Activated CD8-positive, alpha-beta memory T cell treated with anti-CD3 and anti-CD28 coated beads for 36 hours (primary cell): Measurements from ENCODE around the gene IER3. TPM values are rescaled to one million over a fixed set of nuclear protein-coding genes. Genes with fewer than 3 reads are reported as not detected.

Experiments
- CTCF ChIA-PET: fragments of 350-600 bp; sonication (Branson Sonifier 250); formaldehyde crosslinking; loops from one replicate; lab custom pipeline; 2021; ENCODE audit warnings: antibody characterized with exemption; lab: Charles Lee
- POLR2A ChIA-PET: fragments of 350-600 bp; sonication (Branson Sonifier 250); formaldehyde crosslinking; loops from one replicate; lab custom pipeline; 2021; ENCODE audit warnings: antibody characterized with exemption; lab: Charles Lee
- total RNA-seq, 2 experiments: library from RNA; stranded (reverse); gene quantifications; one replicate each; pipeline ENCODE4 v1.2.3, GENCODE V29; 2021

IER3 gene
- total RNA-seq, 2 experiments from 2014 or later = 312 to 322 TPM

DNA sequence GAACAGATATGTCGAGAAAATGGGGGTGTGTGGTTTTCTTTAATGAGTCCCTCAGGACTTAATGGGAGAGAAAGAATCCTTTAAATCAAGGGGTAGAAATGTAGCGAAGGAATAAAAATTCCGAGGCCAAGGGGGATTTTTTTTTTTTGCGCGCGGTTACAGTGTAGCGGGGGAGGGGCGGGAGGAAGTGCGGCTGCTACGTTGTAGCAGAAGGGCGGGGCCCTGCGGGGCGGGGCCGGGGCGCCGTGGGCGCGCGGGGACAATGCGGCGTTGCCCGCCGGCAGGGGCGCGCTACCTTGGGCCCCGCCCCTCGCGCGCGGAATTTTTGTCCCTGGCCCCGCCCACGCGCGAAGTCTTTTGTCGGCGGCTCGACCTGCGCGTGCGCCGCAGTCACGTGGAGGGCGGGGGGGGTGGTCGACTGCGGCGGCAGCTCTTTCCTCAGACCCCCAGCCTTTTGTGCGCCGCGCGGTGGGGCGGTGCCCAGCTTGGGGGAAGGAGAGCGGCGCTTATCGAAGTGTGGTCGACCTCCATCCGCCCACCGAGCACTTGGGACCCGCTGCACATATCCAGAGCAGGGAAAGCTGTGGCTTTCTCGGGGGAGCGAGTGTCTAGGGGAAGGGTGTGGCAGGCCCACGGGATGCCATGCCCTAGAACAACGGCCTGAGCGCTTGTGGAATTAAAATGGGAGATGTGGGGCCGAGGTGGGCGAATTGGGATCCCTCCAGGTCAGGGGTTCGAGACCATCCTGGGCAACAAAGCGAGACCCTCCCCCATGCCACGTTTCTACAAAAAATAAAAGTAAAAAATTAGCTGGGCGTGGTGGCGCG is 22.9 kb downstream of the IER3 start:
- POLR2A ChIA-PET = interaction anchor here (0.9 to 8.4 kb wide), 9 partner anchors 9 to 106 kb away, joined by 3 to 98 read pairs (median 5); partner anchors contain the start of gene DHX16
- CTCF ChIA-PET = interaction anchor here (0.6 to 5.5 kb wide), 9 partner anchors 10 to 161 kb away, joined by 3 to 64 read pairs (median 7); partner anchors contain the start of gene DHX16

DNA sequence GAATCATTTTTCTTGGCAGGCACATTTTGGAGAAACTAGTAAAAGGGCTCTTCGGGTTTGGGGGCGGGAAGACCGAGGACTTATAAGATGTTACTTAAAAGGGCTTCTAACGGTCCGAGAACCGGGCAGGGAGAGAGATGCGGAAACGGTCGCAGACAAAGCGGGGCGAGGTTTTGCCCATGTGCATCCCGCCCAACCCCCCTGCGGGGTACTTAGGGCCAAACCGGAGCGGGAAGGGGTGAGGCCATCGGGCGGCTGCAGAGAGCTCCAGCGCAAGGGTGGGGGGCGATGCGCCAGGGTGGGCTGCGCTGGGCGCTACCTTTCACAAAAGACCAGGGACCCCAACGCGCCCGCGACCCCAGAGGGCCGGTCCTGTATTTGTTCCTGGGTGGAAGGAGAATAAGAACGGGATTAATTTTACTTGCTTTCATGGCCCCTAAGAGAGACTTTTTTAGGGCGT is 23.6 kb downstream of the IER3 start:
- POLR2A ChIA-PET = interaction anchor here (0.6 to 8.4 kb wide), 6 partner anchors 9 to 105 kb away, joined by 3 to 98 read pairs (median 7); no protein-coding TSS in a partner anchor

DNA sequence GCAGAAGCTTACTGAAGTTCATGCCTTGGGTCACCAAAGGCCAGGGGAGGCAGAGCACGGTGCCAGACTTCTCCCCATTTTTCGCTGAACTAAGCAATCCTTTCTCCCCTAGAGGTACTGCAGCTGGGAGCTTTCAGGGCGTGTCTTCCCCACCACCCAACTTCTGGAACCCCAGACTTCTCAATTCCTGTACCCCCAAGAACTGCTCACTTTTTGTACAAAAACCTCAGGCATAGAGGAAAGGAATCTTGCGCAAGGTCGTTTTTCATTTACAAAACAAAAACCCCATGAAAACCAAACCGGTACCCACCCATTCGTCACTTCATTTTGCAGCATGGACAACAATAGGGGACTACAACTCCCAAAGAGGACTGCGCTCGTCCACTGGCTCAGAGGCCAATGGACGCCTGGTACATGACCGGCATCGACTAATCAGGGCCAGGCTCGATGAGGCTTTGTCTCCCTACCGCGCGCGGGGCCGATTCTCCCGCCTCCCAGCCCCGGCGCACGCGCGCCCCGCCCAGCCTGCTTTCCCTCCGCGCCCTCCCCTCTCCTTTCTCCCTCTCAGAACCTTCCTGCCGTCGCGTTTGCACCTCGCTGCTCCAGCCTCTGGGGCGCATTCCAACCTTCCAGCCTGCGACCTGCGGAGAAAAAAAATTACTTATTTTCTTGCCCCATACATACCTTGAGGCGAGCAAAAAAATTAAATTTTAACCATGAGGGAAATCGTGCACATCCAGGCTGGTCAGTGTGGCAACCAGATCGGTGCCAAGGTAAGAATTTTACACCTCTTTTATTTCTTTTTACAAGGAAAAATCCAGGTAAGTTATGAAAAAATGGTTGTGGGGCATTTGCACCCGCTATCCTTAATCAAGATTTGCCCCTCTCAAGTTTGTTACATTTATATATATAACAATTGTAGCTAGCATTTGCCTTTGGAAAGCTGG is 24.3 kb downstream of the IER3 start, which contains the start of gene TUBB:
TSS of gene TUBB (plus strand) at position 562 of the 947 bp plus-strand sequence. CDS start at position 717, 155 bp downstream.
- ChIA-PET POLR2A (interaction anchor here (0.6 to 8.4 kb wide), 6 partner anchors 8 to 105 kb away, joined by 3 to 98 read pairs (median 7); no protein-coding TSS in a partner anchor), CTCF (interaction anchor here (1.5 to 5.5 kb wide), 6 partner anchors 8 to 41 kb away, joined by 5 to 64 read pairs (median 28); no protein-coding TSS in a partner anchor)

More for the DNA sequence above, 23.6 kb downstream of the IER3 start:
- CTCF ChIA-PET = interaction anchor here (0.6 to 5.5 kb wide), 4 partner anchors 10 to 105 kb away, joined by 3 to 64 read pairs (median 41); no protein-coding TSS in a partner anchor

DNA sequence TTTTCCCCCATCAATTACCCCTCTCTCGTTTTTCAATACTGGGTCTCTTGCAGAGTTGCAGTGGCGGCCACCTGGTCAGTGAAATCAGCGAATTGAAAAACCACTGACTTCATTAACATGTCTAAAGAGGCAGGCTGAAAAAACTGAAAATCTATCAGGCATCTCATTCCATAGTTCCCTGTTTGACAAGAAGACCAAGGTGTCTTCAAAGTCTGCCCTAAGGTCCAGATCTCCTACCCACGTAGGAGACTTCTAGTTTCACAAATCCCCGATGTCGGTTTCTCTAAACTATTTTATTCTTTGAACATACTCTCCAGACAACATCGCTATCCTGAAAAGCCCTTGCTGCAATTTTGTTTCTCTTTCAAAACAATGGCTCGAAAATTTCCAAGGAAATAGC is 25.0 kb downstream of the IER3 start:
- ChIA-PET CTCF (interaction anchor here (1.4 to 5.5 kb wide), 5 partner anchors 9 to 41 kb away, joined by 5 to 33 read pairs (median 7); no protein-coding TSS in a partner anchor), POLR2A (interaction anchor here (0.7 to 8.4 kb wide), 3 partner anchors 12 to 104 kb away, joined by 7 to 98 read pairs (median 10); no protein-coding TSS in a partner anchor)

DNA sequence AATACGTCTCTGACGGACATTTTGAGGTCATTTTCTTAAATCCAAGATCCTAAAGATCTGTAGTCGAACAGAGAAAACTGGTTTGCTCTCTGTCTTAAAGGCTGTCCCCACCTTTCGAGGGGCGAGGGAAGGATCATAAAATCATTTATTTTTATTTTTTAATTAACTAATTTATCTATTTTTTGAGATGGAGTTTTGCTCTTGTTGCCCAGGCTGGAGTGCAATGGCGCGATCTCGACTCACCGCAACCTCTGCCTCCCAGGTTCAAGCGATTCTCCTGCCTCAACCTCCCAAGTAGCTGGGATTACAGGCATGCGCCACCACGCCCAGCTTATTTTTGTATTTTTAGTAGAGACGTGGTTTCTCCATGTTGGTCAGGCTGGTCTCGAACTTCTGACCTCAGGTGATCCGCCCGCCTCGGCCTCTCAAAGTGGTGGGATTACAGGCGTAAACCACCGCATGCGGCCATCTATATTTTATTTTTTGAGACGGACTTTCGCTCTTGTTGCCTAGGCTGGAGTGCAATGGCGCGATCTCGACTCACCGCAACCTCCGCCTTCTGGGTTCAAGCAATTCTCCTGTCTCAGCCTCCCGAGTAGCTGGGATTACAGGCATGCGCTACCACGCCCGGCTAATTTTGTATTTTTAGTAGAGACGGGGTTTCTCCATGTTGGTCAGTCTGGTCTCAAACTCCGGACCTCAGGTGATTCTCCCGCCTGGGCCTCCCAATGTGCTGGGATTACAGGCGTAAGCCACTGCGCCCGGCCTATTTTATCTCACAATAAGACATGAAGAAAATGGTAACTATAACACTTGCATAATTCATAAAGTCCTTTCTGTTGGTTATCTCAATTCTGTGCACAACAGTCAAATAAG is 26.3 kb downstream of the IER3 start:
- CTCF ChIA-PET = interaction anchor here (0.8 to 5.5 kb wide), 9 partner anchors 10 to 370 kb away, joined by 3 to 33 read pairs (median 7); no protein-coding TSS in a partner anchor
- POLR2A ChIA-PET = interaction anchor here (1.0 to 8.4 kb wide), 3 partner anchors 27 to 103 kb away, joined by 3 to 98 read pairs (median 7); partner anchors contain the start of gene NRM

DNA sequence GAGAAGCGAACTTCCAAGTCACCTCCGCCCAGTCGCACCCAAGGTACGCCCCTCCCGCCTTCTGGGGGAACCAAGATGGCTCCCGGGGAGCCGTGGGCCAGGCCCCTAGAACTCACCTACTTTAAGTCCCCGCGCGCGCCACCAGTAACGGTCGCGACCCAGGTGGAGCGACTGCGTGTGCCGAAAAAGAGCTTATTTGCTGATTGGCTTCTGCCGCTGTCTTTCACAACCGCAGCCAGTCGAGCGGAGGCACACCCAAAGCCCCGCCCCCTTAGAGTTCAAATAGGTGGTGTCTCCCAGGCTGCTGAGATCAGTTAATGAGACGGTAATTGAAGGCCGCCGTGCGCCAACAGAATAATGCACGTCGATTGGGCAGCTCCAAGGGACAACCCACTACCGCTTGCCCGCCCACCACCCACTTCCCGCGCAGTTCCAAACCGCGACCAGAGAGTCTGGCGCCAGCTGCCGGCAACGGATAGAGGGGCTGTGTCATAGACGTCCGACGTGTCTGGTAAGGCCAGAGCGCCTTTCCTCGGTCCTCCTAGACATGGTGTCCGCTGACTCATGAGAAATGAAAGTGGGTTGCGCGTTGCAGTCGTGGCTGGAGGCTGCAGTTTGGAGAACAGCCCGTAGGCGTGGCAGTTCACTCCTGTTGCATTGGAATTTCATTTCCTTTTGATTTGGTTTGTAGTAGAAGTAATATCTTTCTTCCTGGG is 27.1 kb downstream of the IER3 start, which contains the start of gene MDC1:
TSS of gene MDC1 (minus strand) at position 153 of the 716 bp plus-strand sequence. CDS start 2,106 bp downstream, outside the sequence.
- CTCF ChIA-PET = interaction anchor here (0.8 to 3.6 kb wide), 9 partner anchors 13 to 371 kb away, joined by 3 to 22 read pairs (median 5); partner anchors contain the start of genes MRPS18B and PPP1R10

DNA sequence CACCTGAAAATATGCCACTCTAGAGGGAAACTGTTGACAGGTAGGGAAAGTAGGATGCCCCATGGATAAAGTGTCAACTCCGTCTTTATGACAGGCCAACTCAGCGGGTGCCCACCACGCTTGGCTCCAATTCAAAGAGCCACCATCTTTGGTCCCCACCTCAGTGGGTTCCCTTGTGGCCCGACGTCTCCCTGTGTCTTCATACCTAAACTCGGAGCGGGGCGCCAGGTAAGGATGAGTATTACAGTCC is 27.5 kb downstream of the IER3 start:
- ChIA-PET CTCF (interaction anchor here (0.8 to 3.6 kb wide), 8 partner anchors 14 to 99 kb away, joined by 3 to 22 read pairs (median 6); partner anchors contain the start of genes MRPS18B and PPP1R10), POLR2A (interaction anchor here (0.6 to 8.4 kb wide), 9 partner anchors 20 to 99 kb away, joined by 3 to 98 read pairs (median 4); partner anchors contain the start of genes MRPS18B and NRM)

More for the DNA sequence above, 27.1 kb downstream of the IER3 start, which contains the start of gene MDC1:
- POLR2A ChIA-PET = interaction anchor here (0.5 to 8.4 kb wide), 10 partner anchors 20 to 100 kb away, joined by 3 to 98 read pairs (median 4); partner anchors contain the start of genes DHX16, MRPS18B and NRM

DNA sequence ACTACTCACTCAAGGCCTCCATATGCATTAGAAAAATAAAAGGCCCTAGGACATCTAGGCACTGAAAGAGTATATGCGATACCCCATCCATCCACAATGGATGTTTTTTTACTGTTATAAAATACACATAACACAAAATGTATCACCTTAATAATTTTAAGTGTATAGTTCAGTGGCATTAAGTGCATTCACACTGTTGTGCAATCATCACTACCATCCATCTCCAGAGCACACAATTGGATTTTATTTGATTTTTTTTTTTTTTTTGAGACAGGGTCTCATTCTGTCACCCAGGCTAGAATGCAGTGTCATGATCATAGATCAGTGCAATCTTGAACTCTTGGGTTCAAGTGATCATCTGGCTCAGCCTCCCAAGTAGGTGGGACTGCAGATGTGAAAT is 30.1 kb downstream of the IER3 start:
- POLR2A ChIA-PET = no interaction called here
- CTCF ChIA-PET = no interaction called here

DNA sequence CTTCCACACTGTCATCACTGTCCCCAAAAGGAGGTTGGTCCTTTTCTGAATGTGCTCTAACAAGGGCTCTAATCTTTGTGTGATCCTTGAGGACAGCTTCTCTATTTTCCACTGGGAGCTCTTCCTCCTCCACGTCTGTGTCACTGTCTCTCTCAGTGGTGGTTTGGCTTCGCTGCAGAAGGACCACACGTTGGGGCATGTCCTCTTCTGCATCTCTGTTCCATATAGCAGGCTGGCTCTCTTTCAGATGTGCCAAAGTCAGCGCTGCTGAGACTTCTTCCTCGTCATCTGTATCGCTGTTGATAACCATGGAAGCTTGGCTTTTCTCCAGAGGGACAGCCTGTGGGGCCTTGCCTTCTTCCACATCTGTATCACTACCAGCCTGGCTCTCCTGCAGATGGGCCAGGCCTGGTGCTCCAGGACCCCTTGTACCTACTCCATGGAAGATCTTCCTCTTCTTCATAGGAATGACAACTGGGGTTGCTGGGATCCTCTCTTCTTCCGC is 31.9 kb downstream of the IER3 start:
- ChIA-PET POLR2A (interaction anchor here (0.9 kb wide), 1 partner anchor 25 kb away, joined by 3 read pairs; no protein-coding TSS in a partner anchor), CTCF (interaction anchor here (1.2 to 1.8 kb wide), 3 partner anchors 10 to 171 kb away, joined by 3 to 8 read pairs (median 3); no protein-coding TSS in a partner anchor)

DNA sequence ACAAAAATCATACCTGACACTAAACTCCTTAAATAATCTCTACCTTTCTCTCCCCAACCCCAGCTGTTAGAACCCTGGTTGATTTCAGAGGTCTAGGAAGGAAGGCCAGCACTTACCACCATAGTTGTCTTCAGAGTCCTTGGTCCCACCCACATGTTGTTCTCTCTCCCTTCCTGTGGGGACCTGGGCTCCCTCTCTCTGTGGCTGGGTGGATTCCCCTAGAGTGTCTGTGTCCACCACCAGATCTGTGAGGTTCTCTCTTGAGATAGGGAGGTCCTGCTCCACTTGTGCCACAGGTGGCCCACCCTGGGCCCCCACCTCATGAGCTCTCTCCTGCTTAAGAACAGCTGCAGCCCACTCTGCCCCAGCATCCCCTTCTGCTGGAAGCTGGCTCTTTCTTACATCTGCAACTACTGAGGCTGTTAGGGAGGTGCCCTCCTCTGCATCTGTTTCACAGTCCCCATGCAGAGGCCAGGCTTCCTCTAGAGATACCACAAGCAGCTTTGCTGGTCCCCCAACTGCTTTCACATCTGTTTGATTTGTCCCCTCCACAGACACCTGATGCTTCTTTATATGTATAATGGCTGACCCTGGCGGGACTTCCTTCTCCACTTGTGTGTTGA is 32.5 kb downstream of the IER3 start:
- ChIA-PET POLR2A (interaction anchor here (0.6 to 0.9 kb wide), 2 partner anchors 9 to 24 kb away, joined by 3 read pairs; no protein-coding TSS in a partner anchor), CTCF (interaction anchor here (1.2 to 1.8 kb wide), 3 partner anchors 11 to 171 kb away, joined by 3 to 8 read pairs (median 3); no protein-coding TSS in a partner anchor)

DNA sequence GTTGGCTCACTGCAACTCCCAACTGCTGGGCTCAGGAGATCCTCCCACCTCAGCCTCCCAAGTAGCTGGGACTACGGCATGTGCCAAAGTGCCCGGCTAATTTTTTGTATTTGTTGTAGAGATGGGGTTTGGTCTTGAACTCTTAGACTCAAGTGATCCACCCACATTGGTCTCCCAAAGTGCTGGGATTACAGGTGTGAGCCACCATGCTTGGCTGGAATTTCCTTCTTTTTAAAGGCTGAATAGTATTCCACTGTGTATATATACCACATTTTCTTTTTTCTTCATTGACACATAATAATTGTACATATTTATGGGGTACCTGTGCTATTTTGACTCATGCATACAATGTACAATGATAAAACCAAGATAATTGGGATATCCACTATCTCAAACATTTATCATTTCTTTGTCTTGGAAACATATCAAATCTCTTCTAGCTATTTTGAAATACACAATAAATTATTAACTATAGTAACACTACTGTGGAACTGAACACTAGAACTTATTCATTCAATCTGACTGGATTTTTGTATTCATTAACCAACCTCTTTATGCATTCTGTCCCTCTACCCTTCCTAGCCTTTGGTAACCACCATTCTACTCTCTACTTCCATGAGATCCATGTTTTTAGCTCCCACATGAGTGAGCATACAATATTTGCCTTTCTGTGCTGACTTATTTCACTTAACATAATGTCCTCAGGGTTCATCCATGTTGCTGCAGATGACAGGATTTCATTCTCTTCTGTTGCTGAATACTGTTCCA is 35.1 kb downstream of the IER3 start:
- CTCF ChIA-PET = interaction anchor here (1.2 to 2.1 kb wide), 2 partner anchors 21 to 22 kb away, joined by 3 to 6 read pairs; no protein-coding TSS in a partner anchor

DNA sequence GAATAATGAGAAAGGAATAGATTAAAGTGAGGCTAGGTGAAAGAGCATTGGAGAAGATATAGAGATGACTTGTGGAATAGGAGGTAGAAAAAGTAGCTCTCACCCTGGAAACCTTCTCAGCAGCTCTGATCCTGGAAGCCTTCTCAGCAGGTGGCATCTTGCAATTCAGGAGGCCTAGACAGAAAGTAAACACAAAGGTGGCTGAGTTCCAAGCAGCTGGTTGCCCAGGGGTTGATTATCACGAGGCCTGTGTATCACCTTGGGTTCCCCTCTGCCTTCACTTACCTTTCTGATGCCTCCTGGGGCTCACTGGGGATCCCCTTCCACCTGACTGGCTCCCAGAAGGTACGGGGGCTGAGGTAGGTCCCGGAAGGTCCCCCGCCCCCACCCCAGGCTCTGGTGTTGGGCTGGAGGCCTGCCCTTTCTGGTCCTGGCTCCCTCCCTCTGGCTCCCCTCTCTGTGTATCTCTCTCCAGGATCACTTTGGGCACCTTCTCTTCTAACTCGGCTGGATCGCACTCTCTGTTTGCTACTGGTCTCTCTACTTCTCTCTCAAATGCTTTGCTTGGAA is 37.0 kb downstream of the IER3 start:
- ChIA-PET POLR2A (no interaction called here), CTCF (interaction anchor here (0.6 kb wide), 1 partner anchor 26 kb away, joined by 3 read pairs; no protein-coding TSS in a partner anchor)

More for the DNA sequence above, 35.1 kb downstream of the IER3 start:
- POLR2A ChIA-PET = no interaction called here

DNA sequence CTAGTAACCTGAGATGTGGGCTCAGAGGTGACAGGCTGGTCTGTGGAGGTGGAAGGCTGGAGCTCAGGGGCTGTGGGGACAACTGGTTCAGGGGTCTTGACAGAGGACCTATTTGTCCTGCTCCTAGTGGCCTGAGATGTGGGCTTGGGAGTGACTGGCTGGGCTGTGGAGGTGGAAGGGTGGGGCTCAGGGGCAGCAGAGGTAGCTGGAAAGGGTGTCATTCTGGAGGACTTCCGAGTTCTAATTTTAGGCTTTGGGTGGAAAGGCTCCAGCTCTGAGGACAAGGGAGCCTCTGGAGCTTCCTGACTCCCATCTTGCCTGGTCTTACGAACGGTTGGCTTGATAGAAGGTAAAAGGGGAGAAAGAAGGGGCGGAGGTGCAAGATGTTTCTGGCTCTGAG is 38.7 kb downstream of the IER3 start:
- ChIA-PET POLR2A (no interaction called here), CTCF (interaction anchor here (1.2 kb wide), 1 partner anchor 14 kb away, joined by 3 read pairs; no protein-coding TSS in a partner anchor)

DNA sequence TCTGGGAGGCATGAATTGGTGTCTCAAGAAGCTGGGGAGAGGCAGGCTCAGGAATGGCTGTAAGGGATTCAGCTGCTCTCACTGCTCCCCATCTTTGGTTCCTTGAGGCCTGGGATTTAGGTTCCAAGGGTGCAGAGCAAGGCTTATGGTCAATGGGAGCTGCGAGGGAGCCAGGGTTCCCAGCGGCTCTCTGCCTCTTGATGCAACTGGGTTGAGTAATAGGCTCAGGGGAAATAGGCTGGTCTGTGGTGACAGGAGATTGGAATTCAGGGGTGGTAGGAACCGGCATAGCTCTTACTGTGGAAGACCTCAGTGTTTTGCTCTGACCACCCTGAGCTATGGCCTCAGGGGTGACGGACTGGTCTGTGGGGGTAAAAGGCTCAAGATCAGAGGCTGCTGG is 40.5 kb downstream of the IER3 start:
- CTCF ChIA-PET = interaction anchor here (1.1 kb wide), 1 partner anchor 118 kb away, joined by 3 read pairs; no protein-coding TSS in a partner anchor
- POLR2A ChIA-PET = interaction anchor here (0.6 kb wide), 1 partner anchor 27 kb away, joined by 6 read pairs; no protein-coding TSS in a partner anchor
